Gastroesophageal sphincter (tissue), 3 donors: ENCODE data around the gene ALDH3A1.

Experiments
- EP300 ChIP-seq: sonication (generic); formaldehyde crosslinking; IDR thresholded peaks from one replicate; pipeline ENCODE4 v1.6.1; 2017; ENCODE audit warnings: antibody characterized with exemption, mild to moderate bottlenecking
- POLR2A ChIP-seq, 2 donors: fragments of 450-650 bp; IDR thresholded peaks; one replicate each; pipeline ENCODE4 v1.6.1; 2017; ENCODE audit warnings: antibody characterized with exemption in 2 of 2, mild to moderate bottlenecking in 2 of 2, moderate library complexity in 1 of 2
- POLR2AphosphoS5 ChIP-seq: sonication (generic); formaldehyde crosslinking; IDR thresholded peaks from one replicate; pipeline ENCODE4 v1.6.1; 2017; ENCODE audit warnings: antibody characterized with exemption
- TF ChIP-seq, protein P1 (sequence below), 4 experiments: fragments of 200-600 bp in 2 of 4; fragments of 450-650 bp in 2 of 4; sonication (generic) in 1 of 4; IDR thresholded peaks; one replicate each; pipeline ENCODE4 v1.5.1; 2017 to 2019; ENCODE audit warnings: antibody characterized with exemption in 4 of 4, mild to moderate bottlenecking in 2 of 4, moderate library complexity in 2 of 4

DNA sequence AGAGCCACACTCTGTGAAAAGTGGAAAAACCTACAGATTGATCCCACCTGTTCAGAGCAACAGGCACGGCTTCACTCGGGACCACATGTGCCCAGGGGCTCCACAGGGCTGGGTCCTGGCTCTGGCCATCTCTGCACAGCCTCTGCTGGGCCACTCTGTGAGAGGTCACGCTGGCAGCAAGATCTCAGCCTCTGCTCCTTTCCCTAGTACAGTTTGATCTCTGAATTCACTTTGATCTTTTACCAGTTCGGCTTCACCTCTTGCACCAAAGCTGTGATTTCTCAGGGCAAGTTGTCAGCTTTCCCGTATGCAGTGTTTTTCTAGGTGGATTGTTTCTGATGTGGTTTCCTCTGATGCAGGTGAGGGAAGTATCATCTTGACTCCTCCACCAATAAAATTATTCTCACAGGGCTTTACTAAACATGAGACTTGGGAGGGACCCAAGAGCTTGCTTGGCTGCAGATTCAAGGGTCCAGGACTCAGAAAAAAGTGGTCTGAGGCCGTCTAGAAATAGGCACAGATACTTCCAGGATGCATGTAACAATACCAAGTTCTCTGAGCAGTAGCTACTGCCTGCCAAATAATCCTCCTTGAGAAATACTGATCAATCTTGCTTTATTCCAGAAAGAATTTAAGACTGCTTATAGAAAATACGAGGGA lies 24.0 kb upstream of the ALDH3A1 start:
- TF ChIP-seq, protein P1, sequence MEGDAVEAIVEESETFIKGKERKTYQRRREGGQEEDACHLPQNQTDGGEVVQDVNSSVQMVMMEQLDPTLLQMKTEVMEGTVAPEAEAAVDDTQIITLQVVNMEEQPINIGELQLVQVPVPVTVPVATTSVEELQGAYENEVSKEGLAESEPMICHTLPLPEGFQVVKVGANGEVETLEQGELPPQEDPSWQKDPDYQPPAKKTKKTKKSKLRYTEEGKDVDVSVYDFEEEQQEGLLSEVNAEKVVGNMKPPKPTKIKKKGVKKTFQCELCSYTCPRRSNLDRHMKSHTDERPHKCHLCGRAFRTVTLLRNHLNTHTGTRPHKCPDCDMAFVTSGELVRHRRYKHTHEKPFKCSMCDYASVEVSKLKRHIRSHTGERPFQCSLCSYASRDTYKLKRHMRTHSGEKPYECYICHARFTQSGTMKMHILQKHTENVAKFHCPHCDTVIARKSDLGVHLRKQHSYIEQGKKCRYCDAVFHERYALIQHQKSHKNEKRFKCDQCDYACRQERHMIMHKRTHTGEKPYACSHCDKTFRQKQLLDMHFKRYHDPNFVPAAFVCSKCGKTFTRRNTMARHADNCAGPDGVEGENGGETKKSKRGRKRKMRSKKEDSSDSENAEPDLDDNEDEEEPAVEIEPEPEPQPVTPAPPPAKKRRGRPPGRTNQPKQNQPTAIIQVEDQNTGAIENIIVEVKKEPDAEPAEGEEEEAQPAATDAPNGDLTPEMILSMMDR (IDR thresholded peaks at IDR 0.05) = no peak
- TF ChIP-seq POLR2AphosphoS5 = no peak
- no peak for TF ChIP-seq EP300
- TF ChIP-seq POLR2A (IDR thresholded peaks at IDR 0.05) = no peak
